ENCODE results near the gene BMERB1. TPM values are rescaled to one million over a fixed set of nuclear protein-coding genes. Genes with fewer than 3 reads are reported as not detected.

BMERB1 gene
- total RNA-seq, 1 experiment from 2014 or later = 29.1 TPM

- Histone ChIP-seq H3K9me3 (replicated peaks) (no peaks in the 10 kb centered on the region), H3K27me3 (replicated peaks) (no peaks in the 10 kb centered on the region), H3K36me3 (no peaks in the 10 kb centered on the region), H3K4me1 (replicated peaks) (peaks cover 33% of the 10 kb centered on the region), H3K27ac (no peak overlapping the region), H3K4me3 (no peak overlapping the region)
- DNase-seq (ENCODE audit: low read depth in 1 of 2, low spot score in 2 of 2) = no peak
These were observed 50.8 kb downstream of the BMERB1 start for GRCh38 chr16:15485175-15485574.

GRCh38 chr16:15486661-15487060, 52.3 kb downstream of the BMERB1 start:
- Histone ChIP-seq H3K9me3 (replicated peaks) (no peaks in the 10 kb centered on the region), H3K27ac (no peak overlapping the region), H3K27me3 (replicated peaks) (no peaks in the 10 kb centered on the region), H3K36me3 (no peaks in the 10 kb centered on the region), H3K4me1 (replicated peaks) (peaks cover 35% of the 10 kb centered on the region), H3K4me3 (no peak overlapping the region)
- DNase-seq (ENCODE audit: low read depth in 1 of 2, low spot score in 2 of 2) = no peak

- H3K4me3 ChIP-seq = no peak overlapping the region
- H3K36me3 ChIP-seq = no peaks in the 10 kb centered on the region
- H3K27me3 ChIP-seq (replicated peaks) = no peaks in the 10 kb centered on the region
- H3K4me1 ChIP-seq (replicated peaks) = peaks cover 27% of the 10 kb centered on the region
- no peak overlapping the region for H3K27ac ChIP-seq
- H3K9me3 ChIP-seq (replicated peaks) = no peaks in the 10 kb centered on the region
- DNase-seq (ENCODE audit: low read depth in 1 of 2, low spot score in 2 of 2) = no peak
These were observed 53.2 kb downstream of the BMERB1 start for GRCh38 chr16:15487336-15488284.

GRCh38 chr16:15489016-15489415, 54.6 kb downstream of the BMERB1 start:
- H3K27ac ChIP-seq = peak overlapping the region; percentile 72
- H3K4me1 ChIP-seq (replicated peaks) = peaks cover 35% of the 10 kb centered on the region
- DNase-seq (ENCODE audit: low read depth in 1 of 2, low spot score in 2 of 2) = no peak
- no peaks in the 10 kb centered on the region for H3K27me3 ChIP-seq (replicated peaks)
- no peaks in the 10 kb centered on the region for H3K36me3 ChIP-seq
- no peak overlapping the region for H3K4me3 ChIP-seq
- H3K9me3 ChIP-seq (replicated peaks) = no peaks in the 10 kb centered on the region

GRCh38 chr16:15490123-15490711, 55.8 kb downstream of the BMERB1 start:
- H3K4me3 ChIP-seq = no peak overlapping the region
- peak overlapping the region; percentile 72 for H3K27ac ChIP-seq
- no peaks in the 10 kb centered on the region for H3K36me3 ChIP-seq
- H3K9me3 ChIP-seq (replicated peaks) = no peaks in the 10 kb centered on the region
- no peaks in the 10 kb centered on the region for H3K27me3 ChIP-seq (replicated peaks)
- peaks cover 41% of the 10 kb centered on the region for H3K4me1 ChIP-seq (replicated peaks)
- no peak for DNase-seq (ENCODE audit: low read depth in 1 of 2, low spot score in 2 of 2)

- no peak for DNase-seq (ENCODE audit: low read depth in 1 of 2, low spot score in 2 of 2)
- H3K36me3 ChIP-seq = no peaks in the 10 kb centered on the region
- no peak overlapping the region for H3K27ac ChIP-seq
- H3K9me3 ChIP-seq (replicated peaks) = no peaks in the 10 kb centered on the region
- no peaks in the 10 kb centered on the region for H3K27me3 ChIP-seq (replicated peaks)
- H3K4me3 ChIP-seq = no peak overlapping the region
- peaks cover 41% of the 10 kb centered on the region for H3K4me1 ChIP-seq (replicated peaks)
These were observed 57.0 kb downstream of the BMERB1 start for GRCh38 chr16:15491411-15491810.

- Histone ChIP-seq H3K4me1 (replicated peaks) (peaks cover 41% of the 10 kb centered on the region), H3K9me3 (replicated peaks) (no peaks in the 10 kb centered on the region), H3K27ac (no peak overlapping the region), H3K27me3 (replicated peaks) (no peaks in the 10 kb centered on the region), H3K36me3 (no peaks in the 10 kb centered on the region), H3K4me3 (no peak overlapping the region)
- DNase-seq (ENCODE audit: low read depth in 1 of 2, low spot score in 2 of 2) = no peak
These were observed 57.8 kb downstream of the BMERB1 start for GRCh38 chr16:15492091-15492740.

GRCh38 chr16:15493466-15494180, 59.2 kb downstream of the BMERB1 start:
- peaks cover 33% of the 10 kb centered on the region for H3K4me1 ChIP-seq (replicated peaks)
- H3K4me3 ChIP-seq = no peak overlapping the region
- H3K27me3 ChIP-seq (replicated peaks) = no peaks in the 10 kb centered on the region
- peak in 1 of 2 experiments; percentile 31 for DNase-seq (ENCODE audit: low read depth in 1 of 2, low spot score in 2 of 2)
- H3K9me3 ChIP-seq (replicated peaks) = no peaks in the 10 kb centered on the region
- H3K36me3 ChIP-seq = no peaks in the 10 kb centered on the region
- H3K27ac ChIP-seq = peak overlapping the region; percentile 71

- Histone ChIP-seq H3K36me3 (no peaks in the 10 kb centered on the region), H3K27ac (peak overlapping the region; percentile 71), H3K4me3 (no peak overlapping the region), H3K9me3 (replicated peaks) (no peaks in the 10 kb centered on the region), H3K27me3 (replicated peaks) (no peaks in the 10 kb centered on the region), H3K4me1 (replicated peaks) (peaks cover 28% of the 10 kb centered on the region)
- DNase-seq (ENCODE audit: low read depth in 1 of 2, low spot score in 2 of 2) = peak in 1 of 2 experiments; percentile 56
These were observed 59.8 kb downstream of the BMERB1 start for GRCh38 chr16:15494236-15494635.

GRCh38 chr16:15495898-15496297, 61.5 kb downstream of the BMERB1 start:
- Histone ChIP-seq H3K27me3 (replicated peaks) (no peaks in the 10 kb centered on the region), H3K9me3 (replicated peaks) (no peaks in the 10 kb centered on the region), H3K4me1 (replicated peaks) (peaks cover 16% of the 10 kb centered on the region), H3K27ac (no peak overlapping the region), H3K4me3 (no peak overlapping the region), H3K36me3 (no peaks in the 10 kb centered on the region)
- no peak for DNase-seq (ENCODE audit: low read depth in 1 of 2, low spot score in 2 of 2)

GRCh38 chr16:15498427-15499175, 64.2 kb downstream of the BMERB1 start:
- no peak overlapping the region for H3K4me3 ChIP-seq
- H3K9me3 ChIP-seq (replicated peaks) = no peaks in the 10 kb centered on the region
- no peak for DNase-seq (ENCODE audit: low read depth in 1 of 2, low spot score in 2 of 2)
- peaks cover 29% of the 10 kb centered on the region for H3K4me1 ChIP-seq (replicated peaks)
- no peaks in the 10 kb centered on the region for H3K36me3 ChIP-seq
- H3K27me3 ChIP-seq (replicated peaks) = no peaks in the 10 kb centered on the region
- H3K27ac ChIP-seq = no peak overlapping the region

- Histone ChIP-seq H3K27ac (peak overlapping the region; percentile 96), H3K4me3 (peak overlapping the region; percentile 29), H3K4me1 (replicated peaks) (peaks cover 25% of the 10 kb centered on the region), H3K9me3 (replicated peaks) (no peaks in the 10 kb centered on the region), H3K27me3 (replicated peaks) (no peaks in the 10 kb centered on the region), H3K36me3 (no peaks in the 10 kb centered on the region)
- peak; percentile 91 to 93 for DNase-seq (ENCODE audit: low read depth in 1 of 2, low spot score in 2 of 2)
These were observed 67.8 kb downstream of the BMERB1 start for GRCh38 chr16:15502041-15502725.

All from SJSA1 (cell line).